ENCODE results near the gene OR51E1.
A peak's percentile ranks its signal among the peaks of the same experiment; 100 is the strongest.

Gene OR51E1

GRCh38 chr11:4673781-4674180 is 30.0 kb downstream of the OR51E1 start:
- CTCF ChIA-PET = interaction anchor here (1.4 kb wide), 1 partner anchor 37 kb away, joined by 4 read pairs; the partner anchor contains the start of gene OR51D1
- no peak overlapping the region for H3K4me3 ChIP-seq (ENCODE audit: low read depth, low read length)
- no peak for DNase-seq (ENCODE audit: low read depth, low spot score)
- TF ChIP-seq CTCF (IDR thresholded peaks at IDR 0.05; ENCODE audit: insufficient read depth, low read length, missing control alignments) = no peak
- POLR2A ChIA-PET = no interaction called here

- POLR2A ChIA-PET = no interaction called here
- no peak overlapping the region for H3K4me3 ChIP-seq (ENCODE audit: low read depth, low read length)
- TF ChIP-seq CTCF (IDR thresholded peaks at IDR 0.05; ENCODE audit: insufficient read depth, low read length, missing control alignments) = no peak
- DNase-seq (ENCODE audit: low read depth, low spot score) = no peak
- CTCF ChIA-PET = interaction anchor here (1.0 kb wide), 1 partner anchor 41 kb away, joined by 4 read pairs; no protein-coding TSS in a partner anchor
Measured at GRCh38 chr11:4677948-4678347, 34.2 kb downstream of the OR51E1 start.

DNA sequence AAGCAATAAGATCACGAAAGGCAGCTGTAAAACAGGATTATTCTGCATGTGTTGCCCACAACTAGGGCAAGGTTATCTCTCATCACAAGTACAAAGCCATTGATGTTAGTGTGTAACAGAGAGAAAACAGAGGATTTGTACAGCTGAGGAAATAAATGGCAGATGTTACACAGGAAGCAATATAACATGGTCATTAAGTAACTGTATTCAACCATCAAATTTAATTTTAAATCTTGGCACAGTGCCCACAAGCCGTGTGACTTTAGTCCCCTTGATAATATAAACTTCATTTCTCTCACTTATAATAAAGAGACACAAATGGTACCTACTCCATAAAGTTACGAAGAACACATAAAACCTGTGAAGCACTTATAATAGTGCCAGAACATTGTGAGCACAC is 36.6 kb downstream of the OR51E1 start:
- TF ChIP-seq CTCF (IDR thresholded peaks at IDR 0.05; ENCODE audit: insufficient read depth, low read length, missing control alignments) = no peak
- POLR2A ChIA-PET = no interaction called here
- H3K4me3 ChIP-seq (ENCODE audit: low read depth, low read length) = no peak overlapping the region
- DNase-seq (ENCODE audit: low read depth, low spot score) = no peak
- CTCF ChIA-PET = interaction anchor here (4.0 kb wide), 1 partner anchor 43 kb away, joined by 18 read pairs; the partner anchor contains the start of gene OR51D1

- DNase-seq (ENCODE audit: low read depth, low spot score) = peak; percentile 21
- no peak for TF ChIP-seq CTCF (IDR thresholded peaks at IDR 0.05; ENCODE audit: insufficient read depth, low read length, missing control alignments)
- H3K4me3 ChIP-seq (ENCODE audit: low read depth, low read length) = no peak overlapping the region
- POLR2A ChIA-PET = no interaction called here
- CTCF ChIA-PET = interaction anchor here (0.9 to 4.0 kb wide), 3 partner anchors 12 to 46 kb away, joined by 3 to 18 read pairs (median 3); partner anchors contain the start of genes OR51D1 and OR51E2
Measured at GRCh38 chr11:4682623-4683419, 39.0 kb downstream of the OR51E1 start.

GRCh38 chr11:4684631-4685285 is 41.0 kb downstream of the OR51E1 start:
- TF ChIP-seq CTCF (IDR thresholded peaks at IDR 0.05; ENCODE audit: insufficient read depth, low read length, missing control alignments) = no peak
- no peak for DNase-seq (ENCODE audit: low read depth, low spot score)
- CTCF ChIA-PET = interaction anchor here (0.7 kb wide), 1 partner anchor 390 kb away, joined by 3 read pairs; no protein-coding TSS in a partner anchor
- H3K4me3 ChIP-seq (ENCODE audit: low read depth, low read length) = no peak overlapping the region
- POLR2A ChIA-PET = no interaction called here

GRCh38 chr11:4695442-4695841 is 51.7 kb downstream of the OR51E1 start:
- DNase-seq (ENCODE audit: low read depth, low spot score) = no peak
- POLR2A ChIA-PET = no interaction called here
- TF ChIP-seq CTCF (IDR thresholded peaks at IDR 0.05; ENCODE audit: insufficient read depth, low read length, missing control alignments) = no peak
- CTCF ChIA-PET = interaction anchor here (1.0 to 2.8 kb wide), 3 partner anchors 12 to 69 kb away, joined by 3 to 12 read pairs (median 4); partner anchors contain the start of gene OR51D1
- H3K4me3 ChIP-seq (ENCODE audit: low read depth, low read length) = no peak overlapping the region

Data from AG04449 (cell line).